Skeletal muscle cell (primary cell): ENCODE data around the gene KIF2C.
"Not testable (repeated sequence)": the region's sequence is repeated elsewhere in the genome, so short reads cannot be mapped to it uniquely, and the experiment has no call there.

Experiments used
- DNase-seq: peaks from one replicate; pipeline ENCODE4 v3.0.0-alpha.2; 2010; ENCODE audit warnings: low read depth
- H3K4me3 ChIP-seq: 2 replicates; pipeline ENCODE4 v1.5.1; 2011; ENCODE audit warnings: low read depth, mild to moderate bottlenecking, control low read depth, low read length, moderate library complexity

KIF2C gene

DNA sequence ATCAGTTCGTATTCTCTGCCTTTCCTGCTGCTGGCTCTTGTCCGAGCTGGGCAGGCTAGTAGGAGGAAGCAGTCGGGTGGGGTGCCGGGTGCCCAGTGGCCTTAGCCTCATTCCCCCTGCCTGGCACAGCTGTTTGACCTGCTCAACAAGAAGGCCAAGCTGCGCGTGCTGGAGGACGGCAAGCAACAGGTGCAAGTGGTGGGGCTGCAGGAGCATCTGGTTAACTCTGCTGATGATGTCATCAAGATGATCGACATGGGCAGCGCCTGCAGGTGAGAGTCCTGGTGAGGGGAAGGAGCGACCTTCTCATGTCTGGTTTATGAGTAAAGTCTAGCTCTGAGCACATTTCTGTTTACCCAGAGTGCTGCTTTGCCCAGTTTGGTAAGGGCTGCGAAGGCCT is 19.4 kb downstream of the KIF2C start:
- H3K4me3 ChIP-seq: no peak overlapping the region
- DNase-seq: no peak

DNA sequence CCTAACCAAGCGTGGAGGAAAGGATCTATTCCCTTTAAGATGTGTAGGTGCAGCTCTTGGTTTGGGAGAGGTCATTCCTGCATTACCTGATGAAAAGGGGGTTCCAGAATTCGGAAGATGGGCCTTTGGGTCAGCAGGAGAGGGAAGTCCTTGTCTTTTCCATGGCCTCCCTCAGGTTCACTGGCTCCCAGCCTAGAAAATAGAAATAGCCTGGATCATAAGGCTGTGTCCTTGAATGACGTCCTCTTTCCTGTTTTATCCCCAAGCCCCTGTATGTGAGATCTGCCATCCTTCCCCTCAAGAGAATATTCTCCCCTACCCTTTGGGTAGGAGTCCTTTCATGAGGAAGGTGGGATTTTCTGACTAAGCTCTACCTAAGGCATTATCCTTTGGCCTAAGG is 21.2 kb downstream of the KIF2C start:
- no peak for DNase-seq
- H3K4me3 ChIP-seq: no peak overlapping the region

DNA sequence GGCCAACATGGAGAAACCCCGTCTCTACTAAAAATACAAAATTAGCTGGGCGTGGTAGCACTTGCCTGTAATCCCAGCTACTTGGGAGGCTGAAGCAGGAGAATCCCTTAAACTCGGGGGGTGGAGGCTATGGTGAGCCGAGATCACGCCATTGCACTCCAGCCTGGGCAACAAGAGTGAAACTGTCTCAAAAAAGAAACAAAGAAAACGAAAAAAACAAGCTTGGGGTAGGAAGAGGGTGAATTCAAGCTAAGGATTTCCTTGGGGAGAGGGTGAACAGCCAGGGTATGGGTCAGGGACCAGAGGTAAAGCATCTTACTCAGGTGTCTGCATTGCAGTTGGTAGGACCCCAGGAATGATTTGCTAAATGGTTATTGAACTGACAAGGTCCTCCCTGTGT is 26.8 kb downstream of the KIF2C start:
- H3K4me3 ChIP-seq, DNase-seq: not testable (repeated sequence)

DNA sequence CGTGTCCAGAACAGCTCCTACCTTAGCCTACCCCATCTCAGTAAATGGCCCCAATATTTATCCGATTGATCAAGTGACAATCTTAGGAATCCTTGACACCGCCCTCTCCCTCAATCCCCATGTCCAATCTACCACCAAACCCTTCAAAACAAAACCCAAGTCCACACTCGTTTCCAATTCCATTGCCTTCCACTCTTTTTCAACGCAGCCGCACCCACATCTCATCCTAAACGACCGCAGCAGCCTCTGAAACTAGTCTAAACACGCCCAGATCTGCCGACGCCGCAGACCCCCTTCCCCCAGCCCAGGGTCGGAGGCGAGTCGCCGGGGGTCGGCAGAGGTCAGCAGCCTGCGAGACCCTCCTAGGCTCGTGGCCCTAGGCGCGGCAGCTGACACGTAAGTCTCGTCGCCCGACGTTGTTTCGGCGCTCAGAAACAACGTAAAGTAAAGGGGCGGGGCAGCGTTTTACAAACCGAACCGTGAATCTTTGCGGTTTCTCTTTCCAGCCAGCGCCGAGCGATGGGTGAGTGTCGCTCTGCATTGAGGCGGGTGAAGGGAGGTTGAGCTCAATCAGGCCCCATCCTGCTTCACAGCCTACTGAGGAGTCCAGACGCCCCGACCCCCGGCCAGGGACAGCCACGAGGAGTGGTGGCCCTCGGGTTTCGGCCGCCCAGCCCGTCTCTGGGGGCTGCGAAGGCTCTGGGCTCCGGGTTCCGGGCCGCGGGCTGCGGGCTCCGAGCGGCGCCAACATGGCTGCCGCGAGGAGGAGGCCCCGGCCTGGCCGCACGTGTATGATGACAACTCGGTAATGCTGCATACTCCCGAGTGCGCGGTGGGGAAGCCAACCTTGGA is 35.7 kb downstream of the KIF2C start, which contains the start of gene RPS8:
Gene RPS8 (plus strand): TSS at position 463 of the 852 bp plus-strand sequence. CDS start 57 bp downstream, at position 520.
- peak; percentile 73 for DNase-seq

DNA sequence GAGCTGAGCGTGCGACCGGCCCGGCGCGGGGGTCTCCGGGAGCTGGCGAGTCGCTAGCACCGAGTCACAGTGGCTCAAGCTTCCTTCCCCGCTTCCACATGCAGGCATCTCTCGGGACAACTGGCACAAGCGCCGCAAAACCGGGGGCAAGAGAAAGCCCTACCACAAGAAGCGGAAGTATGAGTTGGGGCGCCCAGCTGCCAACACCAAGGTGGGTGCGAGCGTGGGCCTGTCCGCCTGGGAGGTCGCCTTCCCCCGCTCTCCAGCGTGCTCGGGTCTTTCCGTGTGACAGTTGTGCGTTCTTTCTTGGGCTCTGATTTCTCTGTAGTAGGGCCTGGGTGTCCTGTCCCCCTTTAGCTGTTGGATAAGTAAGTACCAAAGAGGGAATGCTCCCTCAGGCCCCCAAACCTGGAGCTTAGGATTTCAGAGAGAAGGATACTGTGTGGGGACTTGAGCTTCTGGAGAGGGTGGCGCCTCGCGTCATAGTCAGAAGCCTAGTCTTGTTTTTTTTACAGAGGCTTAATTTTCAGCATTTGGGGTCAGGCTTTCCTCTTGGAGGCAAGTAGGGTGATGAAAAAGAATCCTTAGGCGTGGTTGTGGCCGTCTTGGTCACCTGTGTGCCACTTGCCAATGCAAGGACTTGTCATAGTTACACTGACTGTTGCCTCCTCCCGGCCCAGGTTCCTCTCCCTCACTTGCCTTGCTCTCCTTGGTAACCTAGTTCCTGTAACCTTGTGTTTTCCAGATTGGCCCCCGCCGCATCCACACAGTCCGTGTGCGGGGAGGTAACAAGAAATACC is 36.5 kb downstream of the KIF2C start:
- no peak for DNase-seq
- H3K4me3 ChIP-seq: peak overlapping the region; percentile 80

More for the DNA sequence above, 35.7 kb downstream of the KIF2C start, which contains the start of gene RPS8:
- peak within 1 kb of the TSS; percentile 80 for H3K4me3 ChIP-seq

DNA sequence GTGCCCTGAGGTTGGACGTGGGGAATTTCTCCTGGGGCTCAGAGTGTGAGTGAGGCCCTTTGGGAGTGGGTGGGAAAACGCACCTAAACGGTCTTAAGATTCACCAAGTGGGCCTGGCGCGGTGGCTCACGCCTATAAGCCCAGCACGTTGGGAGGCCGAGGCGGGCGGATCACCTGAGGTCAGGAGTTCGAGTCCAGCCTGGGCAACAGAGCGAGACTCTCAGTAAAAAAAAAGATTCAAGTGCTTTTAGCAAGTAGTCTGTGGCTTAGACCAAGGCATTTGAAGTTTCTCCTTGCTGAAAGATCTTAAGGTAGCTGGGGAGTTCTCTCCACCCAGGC is 37.1 kb downstream of the KIF2C start:
- H3K4me3 ChIP-seq: peak overlapping the region; percentile 80
- DNase-seq: no peak

DNA sequence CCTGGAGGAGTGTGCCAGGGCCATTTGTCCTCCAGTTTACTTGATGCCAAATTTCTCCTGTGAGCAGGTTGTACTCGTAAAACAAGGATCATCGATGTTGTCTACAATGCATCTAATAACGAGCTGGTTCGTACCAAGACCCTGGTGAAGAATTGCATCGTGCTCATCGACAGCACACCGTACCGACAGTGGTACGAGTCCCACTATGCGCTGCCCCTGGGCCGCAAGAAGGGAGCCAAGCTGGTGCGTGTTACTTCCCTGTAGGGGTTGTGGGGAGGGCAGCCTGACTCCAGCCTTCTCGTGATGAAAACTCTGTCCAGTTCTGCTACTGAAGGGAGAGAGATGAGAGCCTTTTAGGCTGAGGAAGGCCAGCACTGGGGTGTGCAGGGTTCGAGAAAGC is 37.9 kb downstream of the KIF2C start:
- no peak for DNase-seq
- H3K4me3 ChIP-seq: peak overlapping the region; percentile 80

DNA sequence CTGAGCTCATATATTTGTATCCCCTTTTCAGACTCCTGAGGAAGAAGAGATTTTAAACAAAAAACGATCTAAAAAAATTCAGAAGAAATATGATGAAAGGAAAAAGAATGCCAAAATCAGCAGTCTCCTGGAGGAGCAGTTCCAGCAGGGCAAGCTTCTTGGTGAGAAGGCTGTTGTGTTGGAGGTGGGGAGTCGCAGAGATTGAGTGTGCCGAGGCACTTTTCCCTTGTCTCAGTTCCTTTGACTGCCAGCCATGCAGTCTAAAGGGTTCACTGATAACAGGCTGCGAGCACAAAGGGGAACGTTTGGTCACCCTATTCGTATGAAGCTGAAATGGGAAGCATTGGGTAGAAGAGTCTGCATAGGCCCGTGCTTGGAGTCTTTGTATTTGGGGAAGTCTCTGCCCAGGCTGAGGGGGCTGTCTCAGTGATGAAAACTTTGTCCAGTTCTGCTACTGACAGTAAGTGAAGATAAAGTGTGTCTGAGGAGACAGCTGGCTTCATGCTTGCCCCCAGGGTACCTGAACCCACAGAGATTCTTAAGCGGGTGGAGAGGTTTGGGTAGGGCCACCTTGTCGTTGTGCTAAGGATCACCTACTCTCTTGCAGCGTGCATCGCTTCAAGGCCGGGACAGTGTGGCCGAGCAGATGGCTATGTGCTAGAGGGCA is 38.5 kb downstream of the KIF2C start:
- DNase-seq: no peak
- H3K4me3 ChIP-seq: peak overlapping the region; percentile 80

DNA sequence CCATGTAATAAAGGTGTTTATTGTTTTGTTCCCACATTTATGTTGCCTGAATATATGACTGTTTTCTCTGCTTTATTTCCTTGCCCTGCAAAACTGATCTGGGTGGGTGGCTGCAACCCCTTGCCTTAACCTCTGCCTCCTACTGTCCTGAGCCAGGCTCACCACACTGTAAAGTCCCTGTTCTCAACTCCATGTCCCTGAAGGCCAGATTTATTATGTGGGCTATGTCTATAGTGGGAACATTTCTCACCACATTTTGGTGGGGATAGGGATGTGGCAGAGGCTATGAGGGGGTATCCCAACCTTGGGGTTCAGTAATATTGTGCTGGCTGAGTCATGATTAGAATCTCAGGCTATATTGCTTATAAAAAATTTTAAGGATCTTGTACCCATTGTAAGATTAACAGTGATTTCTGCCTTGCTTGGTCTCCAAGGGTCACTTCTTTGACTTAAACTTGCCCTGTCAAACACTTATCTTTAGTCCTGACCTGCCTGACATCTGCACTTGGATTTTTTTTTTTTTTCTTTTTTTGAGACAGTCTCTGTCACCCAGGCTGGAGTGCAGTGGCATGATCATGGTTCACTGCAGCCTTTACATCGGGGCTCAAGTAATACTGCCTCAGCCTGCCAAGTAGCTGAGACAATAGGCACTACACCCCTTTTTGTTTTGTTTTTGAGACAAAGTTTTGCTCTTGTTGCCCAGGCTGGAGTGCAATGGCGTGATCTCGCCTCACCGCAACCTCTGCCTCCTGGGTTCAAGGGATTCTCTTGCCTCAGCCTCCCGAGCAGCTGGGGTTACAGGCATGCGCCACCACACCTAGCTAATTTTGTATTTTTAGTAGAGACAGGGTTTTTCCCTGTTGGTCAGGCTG is 39.3 kb downstream of the KIF2C start:
- DNase-seq: no peak

DNA sequence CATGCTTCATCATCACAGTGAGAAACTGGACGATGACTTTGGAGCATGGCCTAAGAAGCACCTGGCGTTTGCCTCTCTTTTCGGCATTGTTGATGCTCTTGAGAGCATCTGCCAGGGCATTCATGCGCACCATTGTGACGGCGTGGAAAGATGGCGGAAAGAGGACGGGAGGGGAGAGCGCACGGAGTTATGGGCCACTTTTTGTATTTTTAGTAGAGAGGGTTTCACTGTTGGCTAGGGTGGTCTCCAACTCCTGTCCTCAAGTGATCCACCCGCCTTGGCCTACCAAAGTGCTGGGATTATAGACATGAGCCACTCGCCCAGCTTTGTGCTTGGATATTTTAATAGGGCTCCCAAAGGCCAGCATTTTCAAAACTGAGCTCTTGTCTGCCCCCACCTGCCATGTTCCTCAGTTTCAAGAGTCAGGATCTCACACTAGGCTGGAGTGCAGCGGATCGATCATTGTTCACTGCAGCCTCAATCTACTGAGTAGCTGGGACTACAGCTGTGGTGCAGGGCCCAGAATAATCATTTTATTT is 41.0 kb downstream of the KIF2C start:
- DNase-seq: no peak
- no peak overlapping the region for H3K4me3 ChIP-seq

More for the DNA sequence above, 39.3 kb downstream of the KIF2C start:
- H3K4me3 ChIP-seq: no peak overlapping the region

DNA sequence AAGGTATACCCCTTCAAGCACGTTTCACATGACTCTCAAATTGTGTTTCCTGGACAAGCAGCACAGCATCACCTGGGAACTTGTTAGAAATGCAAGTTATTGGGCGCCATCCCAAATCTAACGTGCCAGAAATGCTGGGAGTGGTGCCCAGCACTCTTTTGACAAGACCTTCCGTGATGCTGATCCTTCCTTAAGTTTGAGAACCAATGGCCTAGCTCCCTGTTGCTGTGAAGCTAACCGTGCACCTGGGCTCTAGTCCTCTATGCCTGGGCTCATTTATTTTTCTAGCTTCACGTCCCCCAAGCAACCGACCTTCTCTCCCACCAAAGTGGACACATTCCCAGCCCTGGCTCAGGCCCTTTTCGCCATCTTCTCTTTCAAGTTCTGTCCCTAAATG is 44.1 kb downstream of the KIF2C start:
- H3K4me3 ChIP-seq: peak overlapping the region; percentile 31
- DNase-seq: no peak

DNA sequence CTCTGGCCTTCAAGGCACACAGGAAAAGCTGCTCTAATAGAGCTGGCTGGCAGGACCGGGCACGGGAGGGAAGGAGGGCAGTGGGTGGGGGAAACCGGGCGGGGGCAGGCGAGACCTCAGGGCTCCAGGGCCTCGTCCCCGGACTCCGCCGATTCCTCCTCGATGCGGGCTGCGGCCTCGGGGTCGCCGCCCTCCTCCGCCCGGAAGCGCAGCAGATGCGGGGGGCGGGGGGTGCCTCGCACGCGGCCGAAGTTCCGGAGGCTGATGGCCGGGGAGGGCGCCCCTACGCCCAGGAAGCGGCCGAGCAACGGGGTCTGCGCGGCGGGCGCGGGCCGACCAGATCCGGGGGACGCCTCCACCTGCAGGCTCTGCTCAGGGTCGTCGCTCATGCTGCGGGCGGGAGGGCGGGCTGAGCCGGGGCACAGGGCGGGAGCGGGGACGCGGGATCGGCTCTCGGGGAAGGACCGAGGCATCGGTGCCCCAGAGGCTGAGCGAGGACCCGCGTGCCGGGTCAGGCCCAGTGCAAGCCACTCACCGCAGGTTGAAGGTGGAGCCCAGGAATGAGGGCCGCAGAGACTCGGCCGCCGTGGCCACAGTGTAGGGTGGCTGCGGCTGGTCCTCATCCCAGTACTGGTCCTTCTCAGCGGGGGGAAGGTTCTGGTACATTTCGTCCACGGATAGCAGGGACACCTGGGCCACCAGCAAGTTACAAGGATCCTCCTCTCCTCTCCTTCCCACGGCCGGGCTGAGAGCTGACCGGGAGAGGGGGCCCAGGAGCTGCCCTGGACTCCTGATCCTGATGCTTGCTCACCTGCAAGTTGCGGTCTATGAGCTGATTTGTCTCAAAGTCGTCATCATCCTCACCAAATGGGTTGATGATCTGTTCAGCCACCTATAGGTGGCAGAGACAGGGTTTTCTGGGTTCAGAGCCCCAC is 44.7 kb downstream of the KIF2C start:
- no peak for DNase-seq
- H3K4me3 ChIP-seq: peak overlapping the region; percentile 31

DNA sequence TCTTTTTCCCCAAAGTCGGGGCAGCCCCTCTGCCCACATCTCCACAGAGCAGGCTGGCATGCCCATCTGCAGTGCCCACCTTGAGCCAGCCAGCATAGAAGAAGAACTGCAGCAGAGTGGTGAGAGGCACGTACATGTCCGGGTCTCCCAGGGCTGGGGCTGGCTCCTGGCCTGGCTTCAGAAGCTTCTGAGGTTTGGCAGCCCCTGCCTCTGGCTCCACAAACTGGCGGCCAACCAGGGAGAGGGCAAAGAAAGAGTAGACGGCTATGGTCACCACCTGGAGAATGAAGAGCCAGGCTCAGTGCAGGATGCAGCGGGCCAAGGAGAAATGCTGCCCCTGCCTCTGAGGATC is 45.4 kb downstream of the KIF2C start:
- DNase-seq: no peak
- no peak overlapping the region for H3K4me3 ChIP-seq

DNA sequence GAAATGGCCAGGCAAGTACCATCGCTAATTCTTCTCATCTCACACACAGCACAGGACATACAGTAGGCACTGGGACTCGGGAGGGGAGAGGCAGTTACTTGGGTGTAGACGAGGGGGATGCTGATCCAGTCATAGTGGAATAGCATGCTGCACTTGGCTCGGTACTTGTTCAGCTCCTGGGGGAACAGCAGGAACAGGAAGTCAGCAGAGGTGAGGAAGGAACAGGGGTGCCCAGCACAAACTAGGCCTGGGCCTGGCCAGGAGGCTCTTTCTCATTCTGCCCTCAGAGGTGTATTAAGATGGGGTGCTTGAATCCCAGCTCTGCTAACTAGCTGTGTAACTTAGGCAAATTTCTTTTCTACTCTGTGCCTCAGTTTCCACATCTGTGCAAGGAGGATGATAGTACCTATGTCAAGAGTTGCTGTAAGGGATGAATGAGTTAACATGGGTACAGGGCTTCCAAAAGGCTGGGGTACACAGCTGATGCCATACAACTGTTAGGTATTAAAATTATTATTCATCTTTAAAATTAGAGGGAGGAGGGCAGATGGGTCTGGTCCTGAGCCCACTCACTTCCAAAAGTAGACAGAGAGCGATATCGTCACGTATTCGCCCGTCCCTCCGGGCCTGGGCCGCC is 46.0 kb downstream of the KIF2C start:
- H3K4me3 ChIP-seq: peak overlapping the region; percentile 45

DNA sequence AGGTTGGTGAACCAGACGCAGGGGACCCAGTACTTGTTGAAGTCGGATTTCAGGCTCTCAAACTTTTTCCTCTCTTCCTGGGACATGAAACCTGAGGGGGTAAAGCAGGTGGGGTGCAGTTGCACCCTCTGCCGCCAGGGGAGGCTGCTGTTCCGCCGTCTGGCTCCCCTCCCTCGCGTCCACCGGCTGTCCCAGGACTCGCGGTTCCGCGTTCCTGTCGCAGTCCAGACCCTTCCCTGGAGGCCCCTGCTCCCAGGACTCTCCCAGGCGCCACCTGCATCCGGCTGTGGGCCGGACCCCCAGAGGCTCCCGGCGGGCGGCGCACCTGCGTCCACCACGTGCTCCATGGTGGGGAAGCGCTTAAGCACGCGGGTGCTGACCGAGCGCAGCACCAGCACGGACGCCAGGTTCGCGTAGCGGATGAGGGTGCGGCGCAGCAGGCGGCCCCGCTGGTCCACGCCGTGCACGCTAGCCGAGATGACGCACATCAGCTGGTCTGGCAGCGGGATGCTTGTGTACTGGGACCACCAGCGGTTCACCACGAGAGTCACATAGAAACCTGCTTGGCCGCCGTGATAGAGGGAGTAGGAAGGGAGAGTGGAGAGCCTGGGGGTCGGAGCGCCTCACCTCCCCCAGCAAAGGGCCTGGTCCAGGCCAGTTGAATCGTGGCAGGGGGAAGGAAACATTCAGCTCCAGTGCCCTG is 46.7 kb downstream of the KIF2C start:
- H3K4me3 ChIP-seq: peak overlapping the region; percentile 45
- no peak for DNase-seq

More for the DNA sequence above, 46.0 kb downstream of the KIF2C start:
- DNase-seq: no peak

DNA sequence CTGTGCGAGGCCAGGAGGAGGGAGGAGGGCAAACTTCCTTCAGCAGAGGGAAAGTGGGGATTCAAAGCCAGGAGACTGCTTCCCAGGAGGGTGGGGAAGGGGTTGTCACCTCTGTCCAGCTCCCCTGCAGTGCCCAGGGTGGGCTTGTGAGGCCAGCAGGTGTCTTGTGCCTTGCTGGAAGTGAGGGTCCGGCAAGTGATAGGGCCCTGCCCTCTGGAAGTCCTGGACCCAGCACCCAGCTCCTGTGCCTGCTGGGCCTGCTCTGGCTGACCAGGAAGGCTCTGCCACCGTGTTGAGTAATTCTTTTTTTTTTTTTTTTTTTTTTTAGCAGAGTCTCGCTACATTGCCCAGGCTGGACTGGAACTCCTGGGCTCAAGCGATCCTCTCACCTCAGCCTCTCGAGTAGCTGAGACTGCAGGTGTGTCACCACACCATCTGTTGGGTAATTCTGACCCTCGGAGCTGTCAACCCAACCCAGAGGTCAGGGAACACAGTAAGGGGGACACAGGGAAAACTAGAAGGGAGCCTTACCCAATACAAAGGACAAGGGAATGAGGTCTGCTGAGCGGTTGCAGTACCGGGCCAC is 47.3 kb downstream of the KIF2C start:
- no peak overlapping the region for H3K4me3 ChIP-seq
- no peak for DNase-seq

DNA sequence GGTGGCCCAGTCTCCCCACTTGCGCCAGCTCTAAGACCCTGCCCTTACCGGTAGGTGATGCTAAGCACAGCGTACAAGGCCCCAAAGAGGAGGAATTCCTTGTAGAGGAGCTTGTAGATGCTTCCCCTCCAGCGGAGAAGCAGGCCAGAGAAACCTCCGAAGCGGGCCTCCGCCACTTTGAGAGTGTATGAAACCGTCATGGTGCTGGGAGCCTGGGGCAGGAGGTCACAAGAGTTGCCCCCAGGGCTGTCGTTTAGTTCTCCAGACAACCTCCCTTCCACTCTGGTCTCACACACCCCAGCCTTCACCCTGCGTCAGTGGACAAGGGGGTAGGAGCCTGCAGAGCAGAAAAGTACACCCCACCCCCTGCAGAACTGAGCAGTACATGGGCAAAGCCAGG is 47.9 kb downstream of the KIF2C start:
- DNase-seq: no peak
- no peak overlapping the region for H3K4me3 ChIP-seq
